Measurements from ENCODE around the gene JRKL.
A peak's percentile ranks its signal among the peaks of the same experiment; 100 is the strongest.

JRKL gene

GRCh38 chr11:96389720-96390487, at the start of gene JRKL, which contains the start of gene CCDC82:
Gene JRKL, plus strand, starts transcription at chr11:96390013. Its CDS starts 637 bp downstream, at chr11:96390650.
Gene CCDC82, minus strand, starts transcription at chr11:96389912. Its CDS starts 5,165 bp downstream, at chr11:96384747.
- peak; percentile 98 to 99 (median 98) for DNase-seq (ENCODE audit: low read depth in 3 of 3)

- DNase-seq (ENCODE audit: low read depth in 3 of 3), result no peak
These were observed 49.3 kb upstream of the JRKL start for GRCh38 chr11:96340555-96340885.

- peak in 2 of 3 experiments; percentile 46 to 51 for DNase-seq (ENCODE audit: low read depth in 3 of 3)
These were observed 48.4 kb upstream of the JRKL start for GRCh38 chr11:96341211-96342013.

- no peak for DNase-seq (ENCODE audit: low read depth in 3 of 3)
These were observed 47.5 kb upstream of the JRKL start for GRCh38 chr11:96342014-96342960.

- peak; percentile 70 to 91 (median 89) for DNase-seq (ENCODE audit: low read depth in 3 of 3)
These were observed 46.7 kb upstream of the JRKL start, which contains the start of gene MAML2 for GRCh38 chr11:96342961-96343711. Gene MAML2, minus strand, starts transcription at chr11:96343195. Its CDS starts 1,300 bp downstream, at chr11:96341895.

- DNase-seq (ENCODE audit: low read depth in 3 of 3), result no peak
These were observed 33.0 kb upstream of the JRKL start for GRCh38 chr11:96356848-96357247.

- no peak for DNase-seq (ENCODE audit: low read depth in 3 of 3)
These were observed 32.0 kb upstream of the JRKL start for GRCh38 chr11:96357794-96358193.

- DNase-seq (ENCODE audit: low read depth in 3 of 3), result no peak
These were observed 31.5 kb upstream of the JRKL start for GRCh38 chr11:96358321-96358720.

GRCh38 chr11:96361778-96362177, 28.0 kb upstream of the JRKL start:
- DNase-seq (ENCODE audit: low read depth in 3 of 3), result no peak

GRCh38 chr11:96365493-96365892, 24.3 kb upstream of the JRKL start:
- no peak for DNase-seq (ENCODE audit: low read depth in 3 of 3)

- no peak for DNase-seq (ENCODE audit: low read depth in 3 of 3)
These were observed 23.8 kb upstream of the JRKL start for GRCh38 chr11:96366024-96366423.

GRCh38 chr11:96367342-96367741, 22.5 kb upstream of the JRKL start:
- no peak for DNase-seq (ENCODE audit: low read depth in 3 of 3)

GRCh38 chr11:96373826-96374225, 16.0 kb upstream of the JRKL start:
- DNase-seq (ENCODE audit: low read depth in 3 of 3), result no peak

GRCh38 chr11:96376796-96377195, 13.0 kb upstream of the JRKL start:
- DNase-seq (ENCODE audit: low read depth in 3 of 3), result no peak

GRCh38 chr11:96384156-96384555, 5.7 kb upstream of the JRKL start:
- DNase-seq (ENCODE audit: low read depth in 3 of 3), result no peak

- no peak for DNase-seq (ENCODE audit: low read depth in 3 of 3)
These were observed 4.6 kb upstream of the JRKL start for GRCh38 chr11:96385187-96385586.

- DNase-seq (ENCODE audit: low read depth in 3 of 3), result no peak
These were observed 708 bp upstream of the JRKL start for GRCh38 chr11:96388891-96389719.

- DNase-seq (ENCODE audit: low read depth in 3 of 3), result peak in 1 of 3 experiments; percentile 12
These were observed 627 bp downstream of the JRKL start for GRCh38 chr11:96390488-96390792.

GRCh38 chr11:96391698-96392307, 2.0 kb downstream of the JRKL start:
- no peak for DNase-seq (ENCODE audit: low read depth in 3 of 3)

Data from stimulated activated CD4-positive, alpha-beta T cell treated with anti-CD3 and anti-CD28 coated beads, TNF-alpha, amount 100 ng/mL, for 4 hours (primary cell).